ENCODE results near the gene MPO.

Gene MPO

DNA sequence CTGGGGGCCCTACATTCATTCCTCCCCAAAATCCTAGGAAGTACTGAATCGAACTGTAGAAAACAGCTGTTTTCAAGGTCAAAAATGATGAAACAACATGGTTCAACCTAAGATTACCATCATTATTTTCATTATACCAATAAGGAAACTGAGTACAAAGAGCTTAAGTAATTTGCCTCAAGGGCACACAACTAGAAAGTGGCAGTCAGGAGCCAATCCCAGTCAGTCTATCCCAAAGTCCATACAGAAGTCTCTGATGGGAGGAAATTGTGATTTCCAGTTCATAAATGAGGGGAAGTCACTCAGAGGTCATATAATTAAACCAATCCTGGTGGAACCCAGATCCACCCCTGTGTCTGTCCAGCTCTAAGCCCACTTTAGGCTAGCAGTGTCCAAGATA is 34.0 kb downstream of the MPO start:
- TF ChIP-seq, protein P1, sequence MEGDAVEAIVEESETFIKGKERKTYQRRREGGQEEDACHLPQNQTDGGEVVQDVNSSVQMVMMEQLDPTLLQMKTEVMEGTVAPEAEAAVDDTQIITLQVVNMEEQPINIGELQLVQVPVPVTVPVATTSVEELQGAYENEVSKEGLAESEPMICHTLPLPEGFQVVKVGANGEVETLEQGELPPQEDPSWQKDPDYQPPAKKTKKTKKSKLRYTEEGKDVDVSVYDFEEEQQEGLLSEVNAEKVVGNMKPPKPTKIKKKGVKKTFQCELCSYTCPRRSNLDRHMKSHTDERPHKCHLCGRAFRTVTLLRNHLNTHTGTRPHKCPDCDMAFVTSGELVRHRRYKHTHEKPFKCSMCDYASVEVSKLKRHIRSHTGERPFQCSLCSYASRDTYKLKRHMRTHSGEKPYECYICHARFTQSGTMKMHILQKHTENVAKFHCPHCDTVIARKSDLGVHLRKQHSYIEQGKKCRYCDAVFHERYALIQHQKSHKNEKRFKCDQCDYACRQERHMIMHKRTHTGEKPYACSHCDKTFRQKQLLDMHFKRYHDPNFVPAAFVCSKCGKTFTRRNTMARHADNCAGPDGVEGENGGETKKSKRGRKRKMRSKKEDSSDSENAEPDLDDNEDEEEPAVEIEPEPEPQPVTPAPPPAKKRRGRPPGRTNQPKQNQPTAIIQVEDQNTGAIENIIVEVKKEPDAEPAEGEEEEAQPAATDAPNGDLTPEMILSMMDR (conservative IDR thresholded peaks at IDR 0.05): no peak
- TF ChIP-seq ZFX (IDR thresholded peaks at IDR 0.05): no peak
- no peak overlapping the region for H3K27ac ChIP-seq

DNA sequence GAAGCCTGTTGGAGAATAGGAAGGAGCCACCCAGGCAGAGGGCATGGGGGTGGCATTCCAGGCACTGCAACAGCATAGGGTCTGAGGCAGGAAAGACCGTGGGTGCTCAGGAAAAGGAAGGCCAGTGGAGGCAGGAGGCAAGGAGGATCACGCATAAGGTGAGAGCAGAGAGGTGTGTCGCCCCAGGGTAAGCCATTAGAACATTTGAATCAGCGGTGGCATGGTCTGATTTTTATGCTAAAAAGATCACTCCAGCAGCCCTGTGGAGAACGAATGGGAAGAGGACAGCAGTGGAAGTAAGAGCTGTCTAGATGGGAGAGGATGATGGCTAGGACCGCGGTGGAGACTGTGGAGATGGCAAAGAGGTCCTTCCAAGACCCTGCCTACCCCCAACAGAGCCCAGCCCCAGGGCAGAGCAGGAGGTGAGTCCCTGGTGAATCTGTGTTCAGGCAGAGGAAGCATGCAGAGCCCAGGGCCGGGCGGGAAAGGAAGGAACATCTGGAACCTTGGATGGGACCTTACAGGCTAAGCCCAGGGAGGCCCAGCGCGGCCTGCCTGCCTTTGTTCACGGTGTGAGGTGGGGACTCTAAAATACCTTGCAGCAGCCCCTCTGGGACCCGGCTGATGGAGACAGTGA is 34.5 kb downstream of the MPO start:
- no peak for TF ChIP-seq ZFX (IDR thresholded peaks at IDR 0.05)
- TF ChIP-seq, protein P1 (conservative IDR thresholded peaks at IDR 0.05): no peak
- H3K27ac ChIP-seq: no peak overlapping the region

DNA sequence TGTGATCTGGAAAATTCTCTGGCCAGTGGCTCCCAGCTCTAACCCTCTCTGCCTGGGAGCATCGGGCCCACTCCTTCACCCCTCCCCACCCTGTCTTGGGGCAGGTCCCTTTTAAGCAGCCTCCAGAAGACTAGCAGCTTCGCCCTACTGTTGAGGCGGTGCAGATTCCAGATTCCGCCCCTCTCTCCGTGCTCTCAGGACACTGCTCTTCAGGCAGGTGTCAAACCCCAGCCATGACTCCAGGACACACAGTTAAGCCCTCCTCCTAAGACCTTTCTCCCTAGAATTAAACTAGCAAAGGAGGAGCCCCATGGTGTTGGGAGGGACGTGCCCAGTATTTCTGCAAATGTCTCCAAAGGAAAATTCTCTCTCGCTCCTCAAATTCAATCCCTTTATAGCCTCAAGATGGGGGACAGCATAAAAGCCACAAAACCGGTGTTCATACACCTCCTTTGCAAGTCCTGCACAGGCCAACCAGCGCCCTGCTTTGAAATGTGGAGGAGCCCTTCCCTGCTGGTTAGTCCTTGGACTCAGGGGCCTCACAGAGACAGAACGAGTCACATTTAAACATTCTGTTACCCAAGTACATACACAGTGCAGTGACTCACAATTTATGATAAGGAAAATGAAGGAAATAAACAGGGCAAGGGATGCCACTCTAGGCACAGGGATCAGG is 35.2 kb downstream of the MPO start:
- TF ChIP-seq, protein P1 (conservative IDR thresholded peaks at IDR 0.05): no peak
- TF ChIP-seq ZFX (IDR thresholded peaks at IDR 0.05): no peak
- H3K27ac ChIP-seq: no peak overlapping the region

DNA sequence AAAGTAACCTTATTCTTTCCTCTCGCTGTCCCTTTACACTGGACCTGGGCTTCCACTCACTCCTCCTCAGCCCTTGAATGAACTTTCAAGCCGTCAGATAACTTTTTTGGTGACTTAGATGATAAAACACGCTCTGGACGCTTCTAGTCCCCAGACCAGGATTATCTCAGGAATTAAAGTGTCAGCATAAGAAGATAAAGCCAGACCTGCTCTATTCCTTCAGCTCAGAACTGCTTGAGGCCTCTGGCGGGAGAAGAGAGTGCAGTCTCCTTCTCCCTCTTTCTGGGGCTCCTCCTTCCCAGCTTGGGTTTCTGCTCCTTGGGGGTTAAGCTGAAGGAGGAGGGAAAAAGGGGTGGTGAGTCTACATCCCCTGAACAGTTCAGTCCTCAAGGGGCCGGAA is 35.8 kb downstream of the MPO start:
- no peak overlapping the region for H3K27ac ChIP-seq
- TF ChIP-seq, protein P1 (conservative IDR thresholded peaks at IDR 0.05): no peak
- TF ChIP-seq ZFX (IDR thresholded peaks at IDR 0.05): no peak

DNA sequence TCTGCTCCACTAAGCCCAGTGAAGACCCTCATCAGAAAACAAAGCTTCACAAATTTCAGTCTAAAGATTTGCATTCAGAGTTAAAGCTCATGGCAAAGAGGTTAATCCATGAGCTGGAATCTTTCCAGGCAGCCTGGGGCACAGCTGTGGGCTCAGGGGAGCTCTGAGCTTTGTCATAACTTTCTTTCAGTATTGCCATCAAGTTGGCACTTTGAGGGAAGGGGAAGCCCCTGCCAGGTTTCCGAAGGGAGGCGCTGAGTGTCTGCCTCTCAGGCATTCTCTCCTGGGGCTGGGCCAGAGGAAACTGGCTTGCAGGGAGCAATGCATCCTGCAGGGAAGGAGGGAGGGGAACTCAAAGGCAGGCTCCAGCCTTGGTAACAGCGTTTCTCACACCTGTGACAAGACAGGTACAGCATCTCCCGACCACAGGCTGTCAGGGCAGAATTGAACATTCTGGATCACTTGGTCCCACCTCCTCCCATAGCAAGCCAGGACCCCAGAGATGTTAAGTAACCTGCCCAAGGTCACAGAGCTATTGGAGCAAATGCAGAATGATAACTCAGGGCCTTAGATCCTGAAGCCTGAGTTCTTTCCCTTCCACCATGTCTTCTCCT is 38.5 kb downstream of the MPO start:
- no peak for TF ChIP-seq ZFX (IDR thresholded peaks at IDR 0.05)
- TF ChIP-seq, protein P1 (conservative IDR thresholded peaks at IDR 0.05): no peak
- no peak overlapping the region for H3K27ac ChIP-seq

DNA sequence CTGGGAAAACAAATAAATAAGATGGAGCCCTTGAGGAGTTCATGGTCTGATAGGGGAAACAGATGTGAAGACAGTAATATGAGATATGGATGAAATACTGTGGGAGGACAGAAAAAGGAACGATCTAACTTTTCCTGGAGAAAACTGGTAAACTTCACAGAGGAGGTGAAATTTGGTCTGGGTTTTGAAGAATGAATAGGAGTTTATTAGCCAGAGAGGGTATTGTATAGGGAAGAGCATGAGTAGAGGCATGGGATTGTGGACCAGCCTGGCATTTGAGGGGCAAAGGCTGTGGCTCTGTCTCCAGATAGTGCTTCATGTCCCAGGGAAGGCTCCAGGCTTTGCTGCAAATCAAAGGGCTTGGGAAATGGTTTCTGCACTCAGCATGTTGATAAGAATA is 40.7 kb downstream of the MPO start:
- no peak overlapping the region for H3K27ac ChIP-seq
- TF ChIP-seq, protein P1 (conservative IDR thresholded peaks at IDR 0.05): no peak
- no peak for TF ChIP-seq ZFX (IDR thresholded peaks at IDR 0.05)

DNA sequence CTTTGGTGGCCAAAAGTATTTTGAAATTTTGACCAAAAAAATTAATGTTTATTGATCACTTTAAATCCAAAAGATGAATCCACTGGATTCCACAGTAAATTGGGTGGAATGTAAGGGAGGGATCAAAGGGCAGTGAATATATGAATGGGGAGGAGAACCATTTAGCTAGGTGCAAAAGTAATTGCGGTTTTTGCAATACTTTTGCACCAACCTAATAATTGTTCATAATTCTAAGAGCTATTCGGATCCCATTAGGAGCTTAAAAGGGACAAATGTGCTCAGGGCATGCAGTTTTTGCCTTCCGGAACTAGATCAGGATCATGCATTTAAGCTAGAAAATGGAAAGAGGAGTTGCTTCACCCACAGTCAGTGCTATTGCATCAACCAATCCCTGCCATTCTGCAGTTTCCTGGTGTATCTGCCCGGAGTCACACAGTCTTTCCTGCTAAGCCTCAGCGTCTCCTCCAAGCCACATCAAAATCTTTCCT is 42.5 kb downstream of the MPO start, which contains the start of gene LPO:
Gene LPO, plus strand, starts transcription at position 438 of the 488 bp plus-strand sequence. CDS start 4,396 bp downstream, outside the sequence.
- no peak for TF ChIP-seq ZFX (IDR thresholded peaks at IDR 0.05)
- TF ChIP-seq, protein P1 (conservative IDR thresholded peaks at IDR 0.05): no peak

More for the DNA sequence above, 42.5 kb downstream of the MPO start, which contains the start of gene LPO:
- no peak within 1 kb of the TSS for H3K27ac ChIP-seq

Data from C4-2B (cell line).